HG03521 (cell line): ENCODE data around the gene ACTN3.
"Not testable (repeated sequence)": the region's sequence is repeated elsewhere in the genome, so short reads cannot be mapped to it uniquely, and the experiment has no call there.

ENCODE experiments used
- ATAC-seq: cut with Tn5 transposase; IDR thresholded peaks from one replicate; pipeline ENCODE4 v1.9.1; 2021; ENCODE audit warnings: mild to moderate bottlenecking, moderate library complexity; ENCODE audit not compliant: unreplicated experiment

Gene ACTN3

GRCh38 chr11:66562907-66563583 lies 16.3 kb downstream of the ACTN3 start:
- ATAC-seq: no peak

GRCh38 chr11:66563832-66564231 lies 17.1 kb downstream of the ACTN3 start:
- no peak for ATAC-seq

GRCh38 chr11:66564538-66564937 lies 17.8 kb downstream of the ACTN3 start:
- ATAC-seq: no peak

- no peak for ATAC-seq
Observed at GRCh38 chr11:66564984-66565383, 18.3 kb downstream of the ACTN3 start.

- no peak for ATAC-seq
Observed at GRCh38 chr11:66566221-66566620, 19.5 kb downstream of the ACTN3 start.

GRCh38 chr11:66567787-66568123 lies 21.1 kb downstream of the ACTN3 start:
- no peak for ATAC-seq

GRCh38 chr11:66568124-66568916 lies 21.6 kb downstream of the ACTN3 start, which contains the start of gene CTSF:
Gene CTSF, minus strand, starts transcription at chr11:66568606. Its CDS starts 120 bp downstream, at chr11:66568486.
- ATAC-seq: peak; percentile 65

GRCh38 chr11:66569076-66569475 lies 22.4 kb downstream of the ACTN3 start:
- ATAC-seq: no peak

GRCh38 chr11:66570079-66570849 lies 23.6 kb downstream of the ACTN3 start:
- no peak for ATAC-seq

GRCh38 chr11:66570850-66571180 lies 24.1 kb downstream of the ACTN3 start:
- ATAC-seq: no peak

GRCh38 chr11:66579017-66579606 lies 32.4 kb downstream of the ACTN3 start:
- ATAC-seq: no peak

GRCh38 chr11:66580803-66581202 lies 34.1 kb downstream of the ACTN3 start:
- ATAC-seq: no peak

GRCh38 chr11:66581261-66581660 lies 34.6 kb downstream of the ACTN3 start:
- no peak for ATAC-seq

GRCh38 chr11:66582565-66583147 lies 36.0 kb downstream of the ACTN3 start:
- ATAC-seq: not testable (repeated sequence)

GRCh38 chr11:66585447-66585846 lies 38.7 kb downstream of the ACTN3 start:
- not testable (repeated sequence) for ATAC-seq

GRCh38 chr11:66586136-66586535 lies 39.4 kb downstream of the ACTN3 start:
- no peak for ATAC-seq

- ATAC-seq: not testable (repeated sequence)
Observed at GRCh38 chr11:66589315-66589714, 42.6 kb downstream of the ACTN3 start.

GRCh38 chr11:66589996-66590675 lies 43.4 kb downstream of the ACTN3 start:
- no peak for ATAC-seq

GRCh38 chr11:66591175-66591574 lies 44.5 kb downstream of the ACTN3 start:
- ATAC-seq: no peak
